ENCODE results near the gene FAM217A.
"Not testable (repeated sequence)": the region's sequence is repeated elsewhere in the genome, so short reads cannot be mapped to it uniquely, and the experiment has no call there.

FAM217A gene

GRCh38 chr6:4103929-4104328 lies 25.0 kb upstream of the FAM217A start:
- in situ Hi-C loops (cut with MboI; ENCODE audit: low pct_unique_long_range_greater_than_20kb, low sequenced_read_pairs, unreplicated experiment): no loop called here
- TF ChIP-seq CTCF (IDR thresholded peaks at IDR 0.05; ENCODE audit: extremely low read depth, insufficient read depth, missing control alignments): no peak
- DNase-seq (ENCODE audit: low spot score): no peak

GRCh38 chr6:4102687-4103244 lies 23.8 kb upstream of the FAM217A start:
- DNase-seq (ENCODE audit: low spot score): no peak
- in situ Hi-C loops (cut with MboI; ENCODE audit: low pct_unique_long_range_greater_than_20kb, low sequenced_read_pairs, unreplicated experiment): no loop called here

GRCh38 chr6:4101298-4101697 lies 22.4 kb upstream of the FAM217A start:
- in situ Hi-C loops (cut with MboI; ENCODE audit: low pct_unique_long_range_greater_than_20kb, low sequenced_read_pairs, unreplicated experiment): no loop called here
- no peak for TF ChIP-seq CTCF (IDR thresholded peaks at IDR 0.05; ENCODE audit: extremely low read depth, insufficient read depth, missing control alignments)
- no peak for DNase-seq (ENCODE audit: low spot score)

More at GRCh38 chr6:4102687-4103244, 23.8 kb upstream of the FAM217A start:
- no peak for TF ChIP-seq CTCF (IDR thresholded peaks at IDR 0.05; ENCODE audit: extremely low read depth, insufficient read depth, missing control alignments)

GRCh38 chr6:4100655-4101054 lies 21.7 kb upstream of the FAM217A start:
- no peak for DNase-seq (ENCODE audit: low spot score)
- TF ChIP-seq CTCF (IDR thresholded peaks at IDR 0.05; ENCODE audit: extremely low read depth, insufficient read depth, missing control alignments): no peak
- in situ Hi-C loops (cut with MboI; ENCODE audit: low pct_unique_long_range_greater_than_20kb, low sequenced_read_pairs, unreplicated experiment): no loop called here

GRCh38 chr6:4093288-4093687 lies 14.4 kb upstream of the FAM217A start:
- in situ Hi-C loops (cut with MboI; ENCODE audit: low pct_unique_long_range_greater_than_20kb, low sequenced_read_pairs, unreplicated experiment): no loop called here
- DNase-seq (ENCODE audit: low spot score): no peak
- TF ChIP-seq CTCF (IDR thresholded peaks at IDR 0.05; ENCODE audit: extremely low read depth, insufficient read depth, missing control alignments): no peak

GRCh38 chr6:4091941-4092340 lies 13.0 kb upstream of the FAM217A start:
- no peak for TF ChIP-seq CTCF (IDR thresholded peaks at IDR 0.05; ENCODE audit: extremely low read depth, insufficient read depth, missing control alignments)
- DNase-seq (ENCODE audit: low spot score): no peak
- in situ Hi-C loops (cut with MboI; ENCODE audit: low pct_unique_long_range_greater_than_20kb, low sequenced_read_pairs, unreplicated experiment): no loop called here

- DNase-seq (ENCODE audit: low spot score); in situ Hi-C loops (cut with MboI; ENCODE audit: low pct_unique_long_range_greater_than_20kb, low sequenced_read_pairs, unreplicated experiment): not testable (repeated sequence)
Measured at GRCh38 chr6:4090043-4090442, 11.1 kb upstream of the FAM217A start.

Data from GM13977 (cell line).